ENCODE measurements around the gene NLGN2. TPM values are rescaled to one million over a fixed set of nuclear protein-coding genes. Genes with fewer than 3 reads are reported as not detected.

NLGN2 gene
- total and polyA plus RNA-seq, 2 experiments from 2014 or later, result 14.4 to 38.7 TPM

DNA sequence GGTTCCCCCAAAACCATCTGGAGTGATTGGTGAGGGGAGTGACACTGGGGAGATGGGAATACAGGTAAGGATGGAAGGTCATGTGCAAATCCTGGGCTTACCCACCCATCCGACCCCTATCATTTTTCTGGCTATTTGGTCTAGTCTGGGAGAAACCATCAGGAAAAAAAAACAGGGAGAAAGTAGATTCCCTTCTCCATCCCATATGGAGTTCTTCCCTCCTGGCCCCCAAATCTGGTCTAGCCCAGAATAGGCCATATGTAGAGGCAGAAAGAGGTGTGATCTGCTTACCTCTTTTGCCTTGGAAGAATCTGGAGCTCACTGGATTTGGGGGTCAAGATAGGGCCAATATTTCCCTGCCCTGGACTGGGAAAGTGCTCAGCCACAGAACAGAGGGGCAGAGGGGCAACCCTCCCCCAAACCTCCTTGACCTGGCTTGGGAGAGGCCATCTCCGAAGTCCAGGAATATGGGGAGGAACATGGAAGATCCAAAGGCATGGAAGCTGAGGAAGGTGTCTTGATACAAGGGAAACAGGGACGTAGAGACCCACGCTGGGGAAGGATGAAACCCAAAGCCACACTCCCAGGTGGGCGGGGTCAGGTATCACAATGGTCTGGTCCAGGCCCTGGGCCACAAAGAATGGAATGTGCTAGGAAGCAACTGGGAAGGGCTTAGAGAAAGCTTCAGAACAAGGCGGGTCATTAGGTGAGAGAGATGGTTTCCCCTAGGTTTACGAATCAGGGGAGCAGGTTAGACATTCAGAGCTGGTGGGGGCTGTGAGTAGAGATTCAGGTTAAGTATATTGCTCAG, 53.4 kb downstream of the NLGN2 start:
- H4K20me1 ChIP-seq (replicated peaks; ENCODE audit: insufficient read depth), result no peaks in the 10 kb centered on the region
- peaks cover 14% of the 10 kb centered on the region; the same call in 2 of the 3 replicates for H3K36me3 Mint-ChIP-seq (ENCODE audit: low read depth)
- no peaks in the 10 kb centered on the region for H3K36me3 ChIP-seq (ENCODE audit: insufficient read depth)
- peaks cover 19% of the 10 kb centered on the region for H3K4me1 Mint-ChIP-seq
- H2AFZ ChIP-seq, result no peak overlapping the region
- 0 out of 2 replicates have a peak, but pooled peaks cover 10% of the 10 kb centered on the region for H3F3A ChIP-seq (replicated peaks; ENCODE audit: low read depth)
- H3K4me3 ChIP-seq, result no peak overlapping the region
- H3K9me2 ChIP-seq (ENCODE audit: insufficient read depth), result peaks cover 4% of the 10 kb centered on the region; the same call in 1 of the 2 replicates
- H3K27me3 ChIP-seq (ENCODE audit: insufficient read depth), result no peaks in the 10 kb centered on the region
- peaks cover 20% of the 10 kb centered on the region for H3K27me3 Mint-ChIP-seq (ENCODE audit: insufficient read depth, low read depth, poor library complexity)
- H3K9me3 Mint-ChIP-seq, result no peaks in the 10 kb centered on the region; the same call in 2 of the 3 replicates
- peak overlapping the region; percentile 22; the same call in 2 of the 3 replicates for H3K4me3 Mint-ChIP-seq
- H3K4me2 ChIP-seq, result 0 out of 2 replicates have a peak overlapping the region, but pooled peaks have one; percentile 30
- 0 out of 2 replicates have a peak overlapping the region, but pooled peaks have one; percentile 53 for H3K27ac ChIP-seq (ENCODE audit: low read depth)
- peaks cover 11% of the 10 kb centered on the region; the same call in 1 of the 2 replicates for H3K4me1 ChIP-seq (ENCODE audit: insufficient read depth)
- H3K27ac Mint-ChIP-seq, result peak overlapping the region; percentile 11; the same call in 1 of the 2 replicates
- DNase-seq (ENCODE audit: low spot score) (peak; percentile 88), ATAC-seq (peak; percentile 85)
- H3K79me2 ChIP-seq (replicated peaks; ENCODE audit: insufficient read depth), result no peaks in the 10 kb centered on the region
- TF ChIP-seq STAT1 (IDR thresholded peaks at IDR 0.05; ENCODE audit: unreplicated experiment), result no peak
- TF ChIP-seq, protein P1, sequence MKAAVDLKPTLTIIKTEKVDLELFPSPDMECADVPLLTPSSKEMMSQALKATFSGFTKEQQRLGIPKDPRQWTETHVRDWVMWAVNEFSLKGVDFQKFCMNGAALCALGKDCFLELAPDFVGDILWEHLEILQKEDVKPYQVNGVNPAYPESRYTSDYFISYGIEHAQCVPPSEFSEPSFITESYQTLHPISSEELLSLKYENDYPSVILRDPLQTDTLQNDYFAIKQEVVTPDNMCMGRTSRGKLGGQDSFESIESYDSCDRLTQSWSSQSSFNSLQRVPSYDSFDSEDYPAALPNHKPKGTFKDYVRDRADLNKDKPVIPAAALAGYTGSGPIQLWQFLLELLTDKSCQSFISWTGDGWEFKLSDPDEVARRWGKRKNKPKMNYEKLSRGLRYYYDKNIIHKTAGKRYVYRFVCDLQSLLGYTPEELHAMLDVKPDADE (IDR thresholded peaks at IDR 0.05), result no peak
- TF ChIP-seq, protein P2, sequence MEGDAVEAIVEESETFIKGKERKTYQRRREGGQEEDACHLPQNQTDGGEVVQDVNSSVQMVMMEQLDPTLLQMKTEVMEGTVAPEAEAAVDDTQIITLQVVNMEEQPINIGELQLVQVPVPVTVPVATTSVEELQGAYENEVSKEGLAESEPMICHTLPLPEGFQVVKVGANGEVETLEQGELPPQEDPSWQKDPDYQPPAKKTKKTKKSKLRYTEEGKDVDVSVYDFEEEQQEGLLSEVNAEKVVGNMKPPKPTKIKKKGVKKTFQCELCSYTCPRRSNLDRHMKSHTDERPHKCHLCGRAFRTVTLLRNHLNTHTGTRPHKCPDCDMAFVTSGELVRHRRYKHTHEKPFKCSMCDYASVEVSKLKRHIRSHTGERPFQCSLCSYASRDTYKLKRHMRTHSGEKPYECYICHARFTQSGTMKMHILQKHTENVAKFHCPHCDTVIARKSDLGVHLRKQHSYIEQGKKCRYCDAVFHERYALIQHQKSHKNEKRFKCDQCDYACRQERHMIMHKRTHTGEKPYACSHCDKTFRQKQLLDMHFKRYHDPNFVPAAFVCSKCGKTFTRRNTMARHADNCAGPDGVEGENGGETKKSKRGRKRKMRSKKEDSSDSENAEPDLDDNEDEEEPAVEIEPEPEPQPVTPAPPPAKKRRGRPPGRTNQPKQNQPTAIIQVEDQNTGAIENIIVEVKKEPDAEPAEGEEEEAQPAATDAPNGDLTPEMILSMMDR (conservative IDR thresholded peaks at IDR 0.05; ENCODE audit: low read depth in 2 of 2), result no peak
- no peak for TF ChIP-seq ZNF114 (CRISPR knock-in tag; IDR thresholded peaks at IDR 0.05)
- no peak for TF ChIP-seq JUNB (IDR thresholded peaks at IDR 0.05; ENCODE audit: unreplicated experiment)
- TF ChIP-seq ZNF331 (CRISPR knock-in tag; IDR thresholded peaks at IDR 0.05; ENCODE audit: low read depth), result no peak
- TF ChIP-seq POLR2AphosphoS5 (IDR thresholded peaks at IDR 0.05; ENCODE audit: low read depth), result no peak

DNA sequence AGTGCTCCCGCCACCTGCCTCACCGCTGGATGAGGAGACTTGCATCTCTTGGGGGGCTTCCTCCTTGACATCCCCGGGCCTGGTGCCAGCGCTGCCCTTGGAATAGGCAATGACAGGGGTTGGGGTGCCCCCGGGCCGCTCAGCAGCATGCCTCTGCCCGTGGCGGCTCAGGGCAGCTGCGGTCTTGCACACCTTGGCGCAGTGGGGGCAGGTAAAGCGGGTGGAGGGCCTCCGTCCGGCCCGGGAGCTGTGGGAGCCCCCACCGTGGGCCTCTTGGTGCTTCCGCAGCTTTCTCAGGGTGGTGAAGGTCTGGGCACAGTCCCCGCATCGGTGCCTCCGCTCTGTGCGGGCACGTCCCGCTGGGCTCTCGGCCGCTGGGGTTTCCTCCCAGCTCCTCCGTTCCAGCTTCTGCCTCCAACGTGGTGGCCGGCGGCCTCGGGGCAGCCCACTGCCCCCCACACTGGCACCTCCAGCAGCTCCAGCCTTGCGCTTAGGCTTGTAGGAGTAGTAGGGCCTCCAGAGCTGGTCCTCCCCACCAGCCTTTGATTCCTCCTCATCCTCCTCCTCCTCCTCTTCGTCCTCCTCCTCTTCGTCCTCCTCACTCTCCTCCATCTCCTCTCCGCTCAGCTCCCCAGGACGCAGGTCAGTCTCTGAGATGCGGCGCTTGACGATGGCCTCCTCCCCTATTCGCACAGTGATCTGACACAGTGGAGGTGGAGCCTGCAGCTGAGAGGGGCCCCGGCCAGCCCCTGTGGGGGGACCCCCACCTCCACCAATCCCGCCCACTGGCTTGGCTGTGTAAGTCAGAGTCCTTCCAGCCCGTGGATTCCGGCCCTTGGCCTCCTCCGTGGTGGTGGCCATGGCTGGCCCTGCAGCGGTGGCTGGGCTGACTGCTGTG, 55.1 kb downstream of the NLGN2 start:
- H3K4me1 ChIP-seq (ENCODE audit: insufficient read depth), result peaks cover 15% of the 10 kb centered on the region; the same call in 1 of the 2 replicates
- no peak overlapping the region for H2AFZ ChIP-seq
- H3K79me2 ChIP-seq (replicated peaks; ENCODE audit: insufficient read depth), result no peaks in the 10 kb centered on the region
- Mint-ChIP-seq H3K27ac (no peak overlapping the region), H3K4me1 (peaks cover 22% of the 10 kb centered on the region), H3K9me3 (no peaks in the 10 kb centered on the region), H3K36me3 (ENCODE audit: low read depth) (peaks cover 11% of the 10 kb centered on the region), H3K4me3 (no peak overlapping the region), H3K27me3 (ENCODE audit: insufficient read depth, low read depth, poor library complexity) (peaks cover 17% of the 10 kb centered on the region)
- ATAC-seq (no peak), DNase-seq (ENCODE audit: low spot score) (no peak)
- H3K27me3 ChIP-seq (ENCODE audit: insufficient read depth), result no peaks in the 10 kb centered on the region
- peaks cover 4% of the 10 kb centered on the region; the same call in 1 of the 2 replicates for H3K9me2 ChIP-seq (ENCODE audit: insufficient read depth)
- H4K20me1 ChIP-seq (replicated peaks; ENCODE audit: insufficient read depth), result no peaks in the 10 kb centered on the region
- no peak overlapping the region for H3K4me2 ChIP-seq
- no peak overlapping the region for H3K4me3 ChIP-seq
- no peaks in the 10 kb centered on the region for H3K36me3 ChIP-seq (ENCODE audit: insufficient read depth)
- no peak overlapping the region for H3K27ac ChIP-seq (ENCODE audit: low read depth)
- H3F3A ChIP-seq (replicated peaks; ENCODE audit: low read depth), result 0 out of 2 replicates have a peak, but pooled peaks cover 5% of the 10 kb centered on the region
- TF ChIP-seq, protein P1 (IDR thresholded peaks at IDR 0.05), result no peak

All from GM23338 (cell line).